Hepatocyte (in vitro differentiated cells): ENCODE results near the gene SCN7A.

Source experiments
- CTCF ChIP-seq: fragments of 200-600 bp; sonication (generic); IDR thresholded peaks from 2 replicates; pipeline ENCODE4 v1.5.1; 2016; ENCODE audit warnings: antibody characterized with exemption, mild to moderate bottlenecking; ENCODE audit not compliant: poor library complexity
- EZH2 ChIP-seq: fragments of 200-600 bp; sonication (generic); IDR thresholded peaks from 2 replicates; pipeline ENCODE4 v1.6.1; 2016; ENCODE audit warnings: antibody characterized with exemption, mild to moderate bottlenecking, borderline replicate concordance

- TF ChIP-seq CTCF (peak; percentile 69), EZH2 (no peak)
Measured at GRCh38 chr2:166516712-166517303, 22.8 kb upstream of the SCN7A start.
